DOHH2 (cell line): ENCODE data around the gene SRM.
A peak's percentile ranks its signal among the peaks of the same experiment; 100 is the strongest.
"Not testable (repeated sequence)": the region's sequence is repeated elsewhere in the genome, so short reads cannot be mapped to it uniquely, and the experiment has no call there.

Experiments
- H3F3A ChIP-seq: fragments of 200-600 bp; sonication (generic), shearing (Covaris generic); 2 replicates; pipeline ENCODE4 v1.6.0; 2016; ENCODE audit warnings: antibody characterized with exemption, mild to moderate bottlenecking; ENCODE audit not compliant: control insufficient read depth, insufficient read depth
- H3K27ac ChIP-seq: fragments of 200-600 bp; sonication (generic); 2 replicates; pipeline ENCODE4 v1.5.1; 2014; ENCODE audit warnings: low read depth, mild to moderate bottlenecking, low read length, moderate library complexity
- H3K27me3 ChIP-seq: fragments of 200-600 bp; sonication (generic); 2 replicates; pipeline ENCODE4 v1.6.1; 2014; ENCODE audit warnings: mild to moderate bottlenecking, low read length, mixed read lengths; ENCODE audit not compliant: control insufficient read depth
- H3K36me3 ChIP-seq: fragments of 200-600 bp; sonication (generic); 2 replicates; pipeline ENCODE4 v1.6.1; 2014; ENCODE audit warnings: mild to moderate bottlenecking, low read length, moderate library complexity, mixed read lengths; ENCODE audit not compliant: control insufficient read depth
- H3K4me1 ChIP-seq: fragments of 200-600 bp; sonication (generic); 2 replicates; pipeline ENCODE4 v1.6.1; 2014; ENCODE audit warnings: mild to moderate bottlenecking, low read length, mixed read lengths; ENCODE audit not compliant: control insufficient read depth
- H3K4me2 ChIP-seq: fragments of 200-600 bp; sonication (generic); 2 replicates; pipeline ENCODE4 v1.6.0; 2014; ENCODE audit warnings: mild to moderate bottlenecking, low read length, moderate library complexity
- H3K4me3 ChIP-seq: fragments of 200-600 bp; sonication (generic); 2 replicates; pipeline ENCODE4 v1.5.1; 2014; ENCODE audit warnings: mild to moderate bottlenecking, low read length, mixed read lengths
- H3K79me2 ChIP-seq: fragments of 200-600 bp; sonication (generic); 2 replicates; pipeline ENCODE4 v1.6.1; 2014; ENCODE audit warnings: mild to moderate bottlenecking, low read length, mixed read lengths; ENCODE audit not compliant: control insufficient read depth
- H3K9me2 ChIP-seq: fragments of 200-600 bp; sonication (generic); replicated peaks from 2 replicates; pipeline ENCODE4 v1.6.1; 2014; ENCODE audit warnings: mild to moderate bottlenecking, low read length, mixed read lengths; ENCODE audit not compliant: control insufficient read depth
- H3K9me3 ChIP-seq: fragments of 200-600 bp; sonication (generic); 2 replicates; pipeline ENCODE4 v1.6.1; 2014; ENCODE audit warnings: antibody characterized with exemption, low read length, mixed read lengths; ENCODE audit not compliant: control insufficient read depth, insufficient read depth
- H4K20me1 ChIP-seq: fragments of 200-600 bp; sonication (generic); 2 replicates; pipeline ENCODE4 v1.6.0; 2014; ENCODE audit warnings: low read depth, mild to moderate bottlenecking, antibody characterized with exemption, low read length, moderate library complexity; ENCODE audit not compliant: control insufficient read depth, insufficient read depth
- EZH2phosphoT487 ChIP-seq: fragments of 200-600 bp; sonication (generic); IDR thresholded peaks from 2 replicates; pipeline ENCODE4 v1.6.1; 2017; ENCODE audit warnings: borderline replicate concordance, mild to moderate bottlenecking, antibody characterized with exemption, low read length, moderate library complexity, mixed read lengths
- TF ChIP-seq, protein P1 (sequence below): fragments of 200-600 bp; sonication (generic); IDR thresholded peaks from one replicate; pipeline ENCODE4 v1.5.1; 2014; ENCODE audit warnings: antibody characterized with exemption, mild to moderate bottlenecking, low read depth, low read length; ENCODE audit not compliant: poor library complexity, severe bottlenecking

The SRM gene

DNA sequence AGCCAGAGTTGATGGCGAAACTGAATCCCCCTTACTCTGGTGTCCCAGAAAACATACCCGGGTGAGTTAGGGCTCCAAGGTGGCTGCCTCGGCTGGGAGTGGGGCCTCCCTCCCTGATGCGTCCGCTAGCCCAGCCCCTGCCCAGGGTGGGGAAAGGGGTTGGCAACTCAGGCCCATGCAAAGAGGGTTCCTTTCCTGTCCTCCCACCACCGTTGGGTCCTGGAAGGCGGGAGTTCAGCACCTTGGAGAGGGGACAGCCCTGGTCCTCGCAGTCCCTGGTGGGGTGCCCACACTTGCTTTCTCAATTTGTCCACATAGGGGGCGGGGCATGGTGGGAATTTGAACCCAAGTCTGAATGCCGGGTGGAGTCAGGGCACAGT lies 6.1 kb downstream of the SRM start:
- no peak for TF ChIP-seq EZH2phosphoT487
- TF ChIP-seq, protein P1, sequence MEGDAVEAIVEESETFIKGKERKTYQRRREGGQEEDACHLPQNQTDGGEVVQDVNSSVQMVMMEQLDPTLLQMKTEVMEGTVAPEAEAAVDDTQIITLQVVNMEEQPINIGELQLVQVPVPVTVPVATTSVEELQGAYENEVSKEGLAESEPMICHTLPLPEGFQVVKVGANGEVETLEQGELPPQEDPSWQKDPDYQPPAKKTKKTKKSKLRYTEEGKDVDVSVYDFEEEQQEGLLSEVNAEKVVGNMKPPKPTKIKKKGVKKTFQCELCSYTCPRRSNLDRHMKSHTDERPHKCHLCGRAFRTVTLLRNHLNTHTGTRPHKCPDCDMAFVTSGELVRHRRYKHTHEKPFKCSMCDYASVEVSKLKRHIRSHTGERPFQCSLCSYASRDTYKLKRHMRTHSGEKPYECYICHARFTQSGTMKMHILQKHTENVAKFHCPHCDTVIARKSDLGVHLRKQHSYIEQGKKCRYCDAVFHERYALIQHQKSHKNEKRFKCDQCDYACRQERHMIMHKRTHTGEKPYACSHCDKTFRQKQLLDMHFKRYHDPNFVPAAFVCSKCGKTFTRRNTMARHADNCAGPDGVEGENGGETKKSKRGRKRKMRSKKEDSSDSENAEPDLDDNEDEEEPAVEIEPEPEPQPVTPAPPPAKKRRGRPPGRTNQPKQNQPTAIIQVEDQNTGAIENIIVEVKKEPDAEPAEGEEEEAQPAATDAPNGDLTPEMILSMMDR, result no peak
- H4K20me1 ChIP-seq, result 0 out of 2 replicates have a peak, but pooled peaks cover 3% of the 10 kb centered on the region
- H3K36me3 ChIP-seq, result peaks cover 37% of the 10 kb centered on the region
- H3K9me2 ChIP-seq, result no peaks in the 10 kb centered on the region
- peaks cover 8% of the 10 kb centered on the region; the same call in 1 of the 2 replicates for H3F3A ChIP-seq
- H3K9me3 ChIP-seq, result no peaks in the 10 kb centered on the region
- no peak overlapping the region for H3K27ac ChIP-seq
- no peak overlapping the region for H3K4me3 ChIP-seq
- peaks cover 14% of the 10 kb centered on the region for H3K79me2 ChIP-seq
- H3K27me3 ChIP-seq, result no peaks in the 10 kb centered on the region
- peaks cover 18% of the 10 kb centered on the region for H3K4me1 ChIP-seq
- no peak overlapping the region for H3K4me2 ChIP-seq

DNA sequence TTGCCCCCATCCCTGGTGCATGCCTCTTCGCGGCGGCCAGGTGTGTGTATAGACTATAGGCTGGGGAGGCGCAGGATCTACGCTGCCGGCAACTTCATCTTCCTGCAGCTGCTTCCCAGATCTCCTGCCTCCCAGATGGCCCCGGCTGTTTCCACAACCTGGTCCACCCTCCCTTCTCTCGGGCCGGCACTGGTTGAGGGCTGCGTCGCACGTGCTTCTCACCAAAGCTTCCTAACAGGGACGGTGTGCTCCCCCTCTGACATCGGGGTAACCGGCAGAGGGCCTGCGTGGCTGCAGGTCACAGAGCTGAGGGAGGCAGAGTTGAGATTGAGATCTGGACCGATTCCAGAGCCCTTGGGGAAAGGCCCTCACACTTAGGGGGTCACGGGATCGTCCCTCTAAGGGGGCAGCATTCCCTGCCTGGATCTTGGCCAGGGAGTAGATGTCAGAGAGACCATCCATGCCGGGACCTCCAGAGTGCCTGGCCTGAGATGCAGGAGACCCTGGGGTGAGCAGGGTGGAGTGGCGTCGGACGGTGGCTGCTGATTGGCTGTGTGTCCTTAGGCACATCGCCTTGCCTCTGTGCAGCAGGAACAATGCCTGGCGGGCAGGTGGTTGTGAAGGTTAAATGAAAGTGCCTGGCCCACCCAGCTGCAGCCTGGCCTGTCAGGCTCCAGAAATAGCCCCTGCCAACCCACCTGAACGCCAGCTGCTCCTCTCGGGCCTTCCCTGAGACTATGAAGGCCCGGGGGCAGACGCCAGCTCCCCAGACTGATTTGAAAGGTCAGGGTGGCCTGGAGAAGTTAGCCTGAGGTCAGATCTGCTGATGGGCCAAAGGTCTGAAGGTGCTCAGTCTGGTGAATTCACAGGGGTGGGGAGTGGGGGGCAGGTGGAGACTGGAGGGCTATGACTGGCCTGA lies 6.7 kb downstream of the SRM start:
- Histone ChIP-seq H3K27me3 (no peaks in the 10 kb centered on the region), H3K79me2 (peaks cover 8% of the 10 kb centered on the region), H3K4me3 (no peak overlapping the region), H3K27ac (no peak overlapping the region), H3K4me1 (peaks cover 11% of the 10 kb centered on the region), H3K36me3 (peaks cover 32% of the 10 kb centered on the region), H3K9me3 (no peaks in the 10 kb centered on the region), H3F3A (peaks cover 8% of the 10 kb centered on the region; the same call in 1 of the 2 replicates), H3K9me2 (no peaks in the 10 kb centered on the region), H3K4me2 (no peak overlapping the region), H4K20me1 (0 out of 2 replicates have a peak, but pooled peaks cover 3% of the 10 kb centered on the region)
- no peak for TF ChIP-seq EZH2phosphoT487
- TF ChIP-seq, protein P1, result no peak

DNA sequence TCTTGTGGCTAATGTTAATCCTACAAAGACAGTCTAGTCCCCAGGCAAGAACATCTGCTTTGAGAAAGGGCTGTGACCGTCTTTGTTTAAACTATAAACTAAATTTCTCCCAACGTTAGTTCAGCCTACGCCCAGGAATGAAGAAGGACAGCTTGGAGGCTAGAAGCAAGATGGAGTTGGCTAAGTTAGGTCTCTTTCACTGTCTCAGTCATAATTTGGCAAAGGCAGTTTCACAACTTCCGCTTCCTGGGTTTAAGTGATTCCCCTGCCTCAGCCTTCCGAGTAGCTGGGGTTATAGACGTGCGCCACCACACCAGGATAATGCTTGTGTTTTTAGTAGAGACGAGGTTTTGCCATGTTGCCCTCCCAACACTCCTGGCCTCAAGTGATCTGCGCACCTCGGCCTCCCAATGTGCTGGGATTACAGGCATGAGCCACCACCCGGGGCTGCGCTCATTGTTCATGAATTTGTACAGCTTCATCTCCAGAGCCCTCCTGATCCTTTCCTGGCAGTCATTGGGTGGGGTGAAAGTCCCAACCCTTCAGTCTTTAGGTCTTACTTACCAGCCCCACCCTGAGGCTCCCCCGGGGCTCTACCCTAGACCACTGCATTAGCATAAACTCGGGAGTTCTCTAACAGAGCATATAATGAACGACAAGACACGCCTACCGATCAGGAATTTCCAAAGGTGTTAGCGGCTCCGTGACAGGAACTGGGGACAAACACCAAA lies 7.9 kb downstream of the SRM start:
- Histone ChIP-seq H4K20me1 (0 out of 2 replicates have a peak, but pooled peaks cover 3% of the 10 kb centered on the region), H3K4me2 (peak overlapping the region; percentile 6; the same call in 1 of the 2 replicates), H3K9me3 (no peaks in the 10 kb centered on the region), H3K27me3 (no peaks in the 10 kb centered on the region), H3K27ac (no peak overlapping the region), H3F3A (peaks cover 5% of the 10 kb centered on the region; the same call in 1 of the 2 replicates), H3K79me2 (no peaks in the 10 kb centered on the region; the same call in 1 of the 2 replicates), H3K4me1 (peaks cover 8% of the 10 kb centered on the region), H3K36me3 (peaks cover 20% of the 10 kb centered on the region), H3K4me3 (no peak overlapping the region), H3K9me2 (no peaks in the 10 kb centered on the region)
- TF ChIP-seq, protein P1, result no peak
- TF ChIP-seq EZH2phosphoT487, result no peak

DNA sequence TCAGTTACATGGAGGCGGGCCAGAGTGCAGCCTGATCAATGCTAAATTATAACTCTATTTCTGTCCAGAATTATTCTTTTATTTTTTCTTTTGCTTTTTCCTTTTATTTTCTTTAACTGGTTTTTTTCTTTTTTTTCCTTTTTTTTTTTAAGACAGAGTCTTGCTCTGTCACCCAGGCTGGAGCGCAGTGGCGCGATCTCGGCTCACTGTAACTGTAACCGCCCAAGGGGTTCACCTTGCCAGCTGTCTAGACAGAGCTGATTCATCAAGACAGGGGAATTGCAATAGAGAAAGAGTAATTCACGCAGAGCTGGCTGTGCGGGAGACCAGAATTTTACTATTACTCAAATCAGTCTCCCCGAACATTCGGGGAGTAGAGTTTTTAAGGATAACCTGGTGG lies 8.7 kb downstream of the SRM start:
- H3K27me3 ChIP-seq, H3K27ac ChIP-seq, H3K4me1 ChIP-seq: not testable (repeated sequence)

More for the DNA sequence above, 8.7 kb downstream of the SRM start:
- H3F3A ChIP-seq, H3K9me2 ChIP-seq, H3K4me3 ChIP-seq, H4K20me1 ChIP-seq, H3K9me3 ChIP-seq, H3K4me2 ChIP-seq, H3K79me2 ChIP-seq: not testable (repeated sequence)
- peaks cover 12% of the 10 kb centered on the region for H3K36me3 ChIP-seq
